Measurements from ENCODE around the gene LIN52.
"Not testable (repeated sequence)": the region's sequence is repeated elsewhere in the genome, so short reads cannot be mapped to it uniquely, and the experiment has no call there.

Gene LIN52

DNA sequence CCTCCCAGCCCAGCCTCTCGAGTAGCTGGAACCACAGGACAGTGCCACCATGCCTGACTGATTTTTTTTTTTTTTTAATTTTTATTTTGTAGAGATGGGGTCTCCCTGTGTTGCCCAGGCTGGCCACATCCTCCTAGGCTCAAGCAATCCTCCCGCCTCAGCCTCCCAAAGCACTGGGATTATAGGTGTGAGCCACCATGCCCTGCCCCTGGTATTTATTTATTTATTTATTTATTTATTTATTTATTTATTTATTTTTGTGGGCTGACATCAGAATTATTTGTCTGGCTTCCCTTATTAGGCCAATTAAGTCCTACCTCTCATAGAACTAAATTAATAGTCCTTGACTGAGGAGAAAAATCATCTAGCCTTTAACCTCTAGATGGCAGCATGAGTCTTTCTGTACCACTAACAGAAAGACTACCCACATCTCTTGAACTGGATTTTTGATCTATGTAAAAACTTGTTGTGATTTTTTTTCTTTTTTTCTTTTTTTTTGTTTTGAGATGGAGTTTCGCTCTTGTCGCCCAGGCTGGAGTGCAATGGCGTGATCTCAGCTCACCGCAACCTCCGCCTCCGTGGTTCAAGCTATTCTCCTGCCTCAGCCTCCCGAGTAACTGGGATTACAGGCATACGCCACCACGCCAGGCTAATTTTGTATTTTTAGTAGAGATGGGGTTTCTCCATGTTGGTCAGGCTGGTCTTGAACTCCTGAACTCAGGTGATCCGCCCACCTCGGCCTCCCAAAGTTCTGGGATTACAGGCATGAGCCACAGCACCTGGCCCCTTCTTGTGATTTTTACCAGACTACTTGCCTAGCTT, 26.9 kb downstream of the LIN52 start:
- DNase-seq = peak; percentile 35

DNA sequence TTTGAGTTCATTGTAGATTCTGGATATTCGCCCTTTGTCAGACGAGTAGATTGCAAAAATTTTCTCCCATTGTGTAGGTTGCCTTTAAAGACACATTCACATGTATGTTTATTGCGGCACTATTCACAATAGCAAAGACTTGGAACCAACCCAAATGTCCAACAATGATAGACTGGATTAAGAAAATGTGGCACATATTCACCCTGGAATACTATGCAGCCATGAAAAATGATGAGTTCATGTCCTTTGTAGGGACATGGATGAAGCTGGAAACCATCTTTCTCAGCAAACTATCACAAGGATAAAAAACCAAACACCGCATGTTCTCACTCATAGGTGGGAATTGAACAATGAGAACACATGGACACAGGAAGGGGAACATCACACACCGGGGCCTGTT, 40.7 kb downstream of the LIN52 start:
- not testable (repeated sequence) for DNase-seq

DNA sequence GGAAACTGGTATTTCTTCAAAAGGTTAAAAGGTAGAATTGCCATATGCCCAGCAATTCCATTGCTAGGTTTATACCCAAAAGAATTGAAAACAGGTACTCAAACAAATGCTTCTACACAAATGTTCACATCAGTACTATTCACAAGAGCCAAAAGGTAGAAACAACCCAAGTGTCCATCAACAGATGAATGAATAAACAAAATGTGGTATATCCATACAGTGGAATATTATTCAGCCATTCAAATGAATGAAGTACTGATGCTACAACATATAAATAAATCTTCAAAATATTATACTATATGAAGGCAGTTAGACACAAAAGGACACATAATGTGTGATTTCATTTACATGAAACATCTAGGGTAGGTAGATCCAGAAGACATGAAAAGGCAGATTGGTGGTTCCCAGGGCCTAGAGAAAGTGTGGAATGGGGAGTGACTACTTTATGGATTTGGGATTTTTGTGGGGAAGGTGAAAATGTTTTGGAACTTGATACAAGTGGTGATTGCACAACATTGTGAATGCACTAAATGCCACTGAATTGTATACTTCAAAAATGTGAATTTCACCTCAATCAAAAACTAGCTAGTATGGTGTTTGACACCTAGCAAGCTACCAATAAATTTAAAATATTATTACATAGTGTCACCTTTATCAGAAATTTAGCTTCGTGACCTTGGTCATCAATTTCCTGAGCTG, 41.7 kb downstream of the LIN52 start:
- DNase-seq = no peak

- no peak for DNase-seq
Measured at GRCh38 chr14:74127634-74128033, 42.9 kb downstream of the LIN52 start.

GRCh38 chr14:74133833-74134481, 49.2 kb downstream of the LIN52 start:
- no peak for DNase-seq

DNA sequence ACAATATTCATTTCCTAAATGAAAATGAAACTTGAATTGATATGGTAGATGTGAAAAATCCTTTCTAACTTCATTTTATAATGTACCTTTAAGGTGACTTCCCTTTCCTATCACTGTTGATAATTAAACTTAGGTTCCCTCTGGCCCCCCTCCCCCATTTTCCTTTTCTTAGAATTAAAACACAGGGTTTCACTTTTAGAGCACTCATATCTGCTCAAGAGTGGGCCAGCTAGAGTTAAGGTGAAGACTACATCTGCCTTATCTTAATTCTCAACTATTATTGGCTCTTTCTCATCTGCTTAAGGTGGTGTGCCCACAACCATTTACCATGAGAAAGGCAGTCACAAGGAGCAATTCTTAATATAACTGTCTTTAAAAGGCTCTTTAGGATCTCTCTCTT, 49.7 kb downstream of the LIN52 start:
- DNase-seq = no peak

DNA sequence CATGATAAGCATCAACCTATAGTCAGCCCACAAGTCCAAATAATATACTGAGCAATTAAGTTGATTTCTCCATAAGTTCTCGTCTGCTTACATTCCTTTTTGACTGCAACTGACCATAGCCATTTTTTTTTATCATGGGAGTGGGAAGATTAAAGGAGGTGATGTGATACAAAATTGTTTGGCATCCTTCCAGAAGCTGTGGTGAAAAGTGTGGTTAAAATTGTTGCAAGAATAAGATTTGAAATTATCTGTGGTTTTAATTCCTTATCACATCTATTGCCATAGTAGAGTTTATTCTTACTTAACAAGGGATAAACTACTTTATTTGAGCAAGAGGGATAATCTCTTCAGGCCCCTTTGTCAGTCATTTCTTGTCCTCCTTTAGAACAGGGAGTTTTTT, 50.7 kb downstream of the LIN52 start:
- no peak for DNase-seq

DNA sequence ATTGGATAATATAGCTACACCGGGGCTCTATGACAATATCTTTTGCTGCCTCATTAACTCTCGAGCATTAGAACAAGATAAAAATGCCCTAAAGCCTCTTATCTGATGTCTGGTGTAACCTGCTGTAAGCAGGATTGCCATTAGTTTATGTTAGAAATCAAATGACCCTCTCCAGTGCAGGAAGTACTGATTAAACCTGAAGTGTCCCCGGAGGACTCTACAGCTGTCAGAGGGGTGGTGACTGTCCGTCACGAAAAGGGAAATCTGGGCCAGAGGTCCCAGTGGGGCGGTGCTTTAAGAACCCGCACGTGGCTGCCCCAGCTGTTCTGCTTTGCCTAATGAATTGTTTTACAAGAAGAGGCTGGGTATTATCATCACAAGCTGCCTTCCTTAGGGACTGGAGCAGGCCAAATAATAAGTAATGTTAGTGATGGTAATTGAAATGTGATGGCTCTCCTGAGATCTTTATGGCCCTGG, 55.7 kb downstream of the LIN52 start:
- DNase-seq = peak; percentile 97

GRCh38 chr14:74141703-74142102, 56.9 kb downstream of the LIN52 start:
- DNase-seq = no peak

- no peak for DNase-seq
Measured at GRCh38 chr14:74142523-74142922, 57.8 kb downstream of the LIN52 start.

GRCh38 chr14:74144789-74145188, 60.0 kb downstream of the LIN52 start:
- DNase-seq = no peak

DNA sequence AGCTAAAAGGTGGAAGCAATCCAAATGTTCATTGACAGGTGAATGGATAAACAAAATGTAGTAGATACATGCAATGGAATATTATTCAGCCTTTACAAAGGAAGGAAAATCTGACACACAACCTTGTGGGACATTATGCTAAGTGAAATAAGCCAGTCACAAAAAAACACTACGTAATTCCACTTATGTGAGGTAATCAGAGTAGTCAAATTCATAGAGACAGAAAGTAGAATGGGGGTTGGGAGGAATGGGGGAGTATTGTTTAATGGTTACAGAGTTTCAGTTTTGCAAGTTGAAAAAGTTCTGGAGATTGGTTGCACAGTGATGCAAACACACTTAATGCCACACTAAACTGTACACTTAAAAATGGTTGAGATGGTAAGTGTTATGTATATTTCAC, 62.8 kb downstream of the LIN52 start:
- no peak for DNase-seq

GRCh38 chr14:74148705-74149104, 63.9 kb downstream of the LIN52 start:
- DNase-seq = no peak

DNA sequence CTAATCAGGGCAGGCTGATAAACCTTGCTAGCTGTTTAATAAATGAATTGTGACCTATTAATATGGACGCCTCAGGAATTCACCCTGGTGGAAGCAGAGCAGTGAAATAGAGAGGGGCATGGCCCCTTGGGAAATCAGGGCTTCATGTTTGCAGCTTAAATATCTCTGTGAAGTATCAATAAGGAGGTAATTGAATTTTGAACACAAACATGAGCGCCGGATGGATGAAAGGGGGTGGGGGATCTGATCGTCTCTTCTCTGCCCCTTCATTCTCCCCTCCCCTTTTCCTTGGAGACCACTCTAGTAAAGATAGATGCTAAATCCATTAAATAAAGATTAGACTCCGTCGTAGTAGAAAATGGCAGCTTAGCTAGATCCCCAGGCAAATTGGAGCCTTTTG, 70.5 kb downstream of the LIN52 start:
- DNase-seq = no peak

DNA sequence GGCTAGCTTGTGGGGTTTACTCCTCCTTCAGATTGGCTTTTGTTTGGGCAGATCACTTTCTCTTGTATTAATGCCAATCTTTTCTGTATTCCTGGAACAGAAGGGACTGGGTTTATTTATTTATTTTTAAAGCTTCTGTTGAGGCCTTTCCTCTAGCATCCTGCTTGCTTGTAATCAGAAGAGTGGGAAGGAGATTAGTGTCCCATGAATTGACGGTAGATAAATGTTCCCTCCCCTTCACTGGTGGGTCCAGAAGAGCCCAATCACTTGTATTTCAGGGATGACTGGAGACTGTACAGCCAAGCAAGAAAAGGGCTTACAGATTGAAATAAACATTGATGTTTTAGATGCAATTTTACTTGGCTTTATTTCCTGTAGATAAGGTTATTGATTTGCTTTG, 71.0 kb downstream of the LIN52 start:
- DNase-seq = no peak

GRCh38 chr14:74160763-74161162, 76.0 kb downstream of the LIN52 start:
- DNase-seq = no peak

GRCh38 chr14:74161526-74162158, 76.9 kb downstream of the LIN52 start:
- no peak for DNase-seq

DNA sequence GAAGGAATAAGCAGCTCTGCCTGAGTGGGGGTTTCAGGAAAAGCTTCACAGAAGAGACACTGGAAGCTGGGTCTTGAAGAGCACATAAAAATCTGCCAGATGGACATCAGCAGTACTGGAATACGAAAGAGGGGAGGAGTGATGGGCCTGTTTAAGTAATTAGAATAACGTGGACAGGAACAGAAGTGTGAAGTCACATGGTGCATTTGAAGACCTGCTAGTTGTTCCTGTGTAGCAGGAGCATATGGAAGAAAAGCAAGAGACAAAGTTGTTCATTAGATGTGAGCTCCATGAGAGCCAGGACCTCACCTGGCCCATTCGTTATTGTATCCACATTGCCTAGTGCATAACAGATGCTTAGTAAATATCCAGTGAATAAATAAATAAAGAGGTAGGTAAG, 85.2 kb downstream of the LIN52 start:
- no peak for DNase-seq

DNA sequence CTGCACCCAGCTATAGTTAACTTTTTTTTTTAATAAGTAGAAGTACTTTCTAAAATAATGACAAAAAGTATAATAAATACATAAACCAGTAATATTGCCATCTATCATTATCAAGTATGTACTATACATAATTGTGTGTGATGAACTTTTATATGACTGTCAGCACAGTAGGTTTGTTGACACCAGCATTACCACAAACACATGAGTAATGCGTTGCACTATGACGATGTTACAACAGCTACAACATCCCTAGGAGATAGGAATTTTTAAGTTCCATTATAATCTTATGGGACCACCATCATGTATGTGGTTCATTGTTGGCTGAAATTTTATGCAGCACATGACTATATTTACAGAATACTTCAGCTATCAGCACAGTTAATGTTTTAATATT, 91.6 kb downstream of the LIN52 start:
- no peak for DNase-seq

- peak; percentile 10 for DNase-seq
Measured at GRCh38 chr14:74179856-74180255, 95.1 kb downstream of the LIN52 start.

GRCh38 chr14:74190927-74191575, 106.3 kb downstream of the LIN52 start:
- no peak for DNase-seq

GRCh38 chr14:74194506-74195274, 109.9 kb downstream of the LIN52 start:
- no peak for DNase-seq
